ENCODE measurements around the gene FOXN1. TPM values are rescaled to one million over a fixed set of nuclear protein-coding genes. Genes with fewer than 3 reads are reported as not detected.

Gene FOXN1
- total RNA-seq, 4 donors from 2014 or later = 0.14 to 0.32 TPM; not detected in 2

- WGBS, 2 donors (ENCODE audit: low coverage in 1 of 2) = 94% methylated on average over 8 of the region's 8 CpGs; no CpG with 5 or more reads in 1 of the 2 donors
- no peak overlapping the region for H3K27ac ChIP-seq
- no peaks in the 10 kb centered on the region for H3K9me3 ChIP-seq
- DNase-seq = no peak
- intact Hi-C loops (cut with DNase I; ENCODE audit: low total_unique reads) = no loop called here
- H3K36me3 ChIP-seq = no peaks in the 10 kb centered on the region
- TF ChIP-seq CTCF (IDR thresholded peaks at IDR 0.05) (no peak), EP300 (IDR thresholded peaks at IDR 0.05; ENCODE audit: low read depth) (no peak), POLR2AphosphoS5 (IDR thresholded peaks at IDR 0.05) (no peak), POLR2A (IDR thresholded peaks at IDR 0.05) (no peak)
- no peak overlapping the region for H3K4me3 ChIP-seq
- H3K27me3 ChIP-seq = no peaks in the 10 kb centered on the region
- in situ Hi-C loops (cut with MboI; ENCODE audit: low pct_ligation_motif_present in 1 of 4, low pct_unique_long_range_greater_than_20kb in 1 of 4, low sequenced_read_pairs in 3 of 4) = loop anchor here in 2 of 4 donors (5.0 to 10.0 kb wide), 2 partner anchors 37 to 119 kb away; partner anchors contain the start of gene RSKR (in 2 of the 2)
- H3K4me1 ChIP-seq = peaks cover 0 to 18% (median 14%) of the 10 kb centered on the region in 4 donors
These were observed 10.5 kb upstream of the FOXN1 start for GRCh38 chr17:28495635-28496034.

- TF ChIP-seq POLR2A (IDR thresholded peaks at IDR 0.05) (no peak), CTCF (IDR thresholded peaks at IDR 0.05) (no peak), EP300 (IDR thresholded peaks at IDR 0.05; ENCODE audit: low read depth) (no peak), POLR2AphosphoS5 (IDR thresholded peaks at IDR 0.05) (no peak)
- peaks cover 0 to 35% (median 24%) of the 10 kb centered on the region in 4 donors for H3K4me1 ChIP-seq
- no peak overlapping the region for H3K4me3 ChIP-seq
- H3K36me3 ChIP-seq = no peaks in the 10 kb centered on the region
- WGBS, 2 donors (ENCODE audit: low coverage in 1 of 2) = 23% methylated on average over 9 of the region's 9 CpGs; no CpG with 5 or more reads in 1 of the 2 donors
- H3K27ac ChIP-seq = no peak overlapping the region
- DNase-seq = no peak
- no peaks in the 10 kb centered on the region for H3K9me3 ChIP-seq
- intact Hi-C loops (cut with DNase I; ENCODE audit: low total_unique reads) = no loop called here
- in situ Hi-C loops (cut with MboI; ENCODE audit: low pct_ligation_motif_present in 1 of 4, low pct_unique_long_range_greater_than_20kb in 1 of 4, low sequenced_read_pairs in 3 of 4) = loop anchor here in 2 of 4 donors (5.0 to 10.0 kb wide), 2 partner anchors 34 to 117 kb away; partner anchors contain the start of gene RSKR (in 2 of the 2)
- no peaks in the 10 kb centered on the region for H3K27me3 ChIP-seq
These were observed 8.2 kb upstream of the FOXN1 start for GRCh38 chr17:28497931-28498330.

GRCh38 chr17:28498652-28499363 is 7.3 kb upstream of the FOXN1 start:
- H3K9me3 ChIP-seq = no peaks in the 10 kb centered on the region
- intact Hi-C loops (cut with DNase I; ENCODE audit: low total_unique reads) (no loop called here), in situ Hi-C loops (cut with MboI; ENCODE audit: low pct_ligation_motif_present in 1 of 4, low pct_unique_long_range_greater_than_20kb in 1 of 4, low sequenced_read_pairs in 3 of 4) (loop anchor here in 2 of 4 donors (5.0 to 10.0 kb wide), 2 partner anchors 33 to 116 kb away; partner anchors contain the start of gene RSKR (in 2 of the 2))
- 43% methylated on average over 12 of the region's 12 CpGs; no CpG with 5 or more reads in 1 of the 2 donors for WGBS, 2 donors (ENCODE audit: low coverage in 1 of 2)
- H3K27me3 ChIP-seq = no peaks in the 10 kb centered on the region
- no peak for DNase-seq
- H3K27ac ChIP-seq = peak overlapping the region in 1 of 4 donors; percentile 57
- H3K4me3 ChIP-seq = no peak overlapping the region
- TF ChIP-seq POLR2A (IDR thresholded peaks at IDR 0.05) (no peak), EP300 (IDR thresholded peaks at IDR 0.05; ENCODE audit: low read depth) (no peak), CTCF (IDR thresholded peaks at IDR 0.05) (no peak), POLR2AphosphoS5 (IDR thresholded peaks at IDR 0.05) (no peak)
- no peaks in the 10 kb centered on the region for H3K36me3 ChIP-seq
- H3K4me1 ChIP-seq = peaks cover 0 to 35% (median 24%) of the 10 kb centered on the region in 4 donors

GRCh38 chr17:28499364-28499664 is 6.8 kb upstream of the FOXN1 start:
- TF ChIP-seq POLR2A (IDR thresholded peaks at IDR 0.05) = no peak
- peak in 1 of 5 experiments; percentile 24 for TF ChIP-seq CTCF (IDR thresholded peaks at IDR 0.05)
- peak in 2 of 3 donors; percentile 10 to 28 for TF ChIP-seq POLR2AphosphoS5 (IDR thresholded peaks at IDR 0.05)
- no peak for TF ChIP-seq EP300 (IDR thresholded peaks at IDR 0.05; ENCODE audit: low read depth)
- Histone ChIP-seq H3K9me3 (no peaks in the 10 kb centered on the region), H3K4me1 (peaks cover 0 to 35% (median 24%) of the 10 kb centered on the region in 4 donors), H3K36me3 (no peaks in the 10 kb centered on the region), H3K4me3 (no peak overlapping the region), H3K27ac (peak overlapping the region in 2 of 4 donors; percentile 23 to 57), H3K27me3 (no peaks in the 10 kb centered on the region)
- 51% methylated on average over 9 of the region's 9 CpGs; no CpG with 5 or more reads in 1 of the 2 donors for WGBS, 2 donors (ENCODE audit: low coverage in 1 of 2)
- in situ Hi-C loops (cut with MboI; ENCODE audit: low pct_ligation_motif_present in 1 of 4, low pct_unique_long_range_greater_than_20kb in 1 of 4, low sequenced_read_pairs in 3 of 4) (loop anchor here in 2 of 4 donors (5.0 to 10.0 kb wide), 2 partner anchors 33 to 115 kb away; partner anchors contain the start of gene RSKR (in 2 of the 2)), intact Hi-C loops (cut with DNase I; ENCODE audit: low total_unique reads) (no loop called here)
- DNase-seq = peak; percentile 77

All from transverse colon (tissue), 4 donors.